A549 (cell line): ENCODE measurements around the gene AADACL4. TPM values are rescaled to one million over a fixed set of nuclear protein-coding genes. Genes with fewer than 3 reads are reported as not detected.

ENCODE experiments used
- ATAC-seq, 2 experiments: fragments of 200-7000 bp in 1 of 2; fragments of >200 bp in 1 of 2; cut with Nextera tagmentation in 1 of 2; cut with Tn5 transposase in 1 of 2; 3 replicates each; pipeline versions ENCODE4 v1.8.0 to v1.9.1; 2018 to 2020; ENCODE audit warnings: mild to moderate bottlenecking in 1 of 2, moderate library complexity in 1 of 2
- CTCF ChIA-PET: fragments of 300-600 bp; sonication (Branson Sonifier 250); formaldehyde crosslinking; extraction: SDS; loops from one replicate; lab custom pipeline; 2021; ENCODE audit warnings: antibody characterized with exemption, inconsistent platforms; lab: Yijun Ruan, JAX
- POLR2A ChIA-PET: fragments of 350-600 bp; formaldehyde crosslinking; extraction: SDS; loops from one replicate; lab custom pipeline; 2021; ENCODE audit warnings: antibody characterized with exemption, inconsistent platforms; lab: Yijun Ruan, JAX
- DNase-seq, 2 experiments: peaks; one replicate each; pipeline versions ENCODE4 v3.0.0 to v3.0.0-alpha.2; 2011 to 2016; ENCODE audit warnings: low read depth in 1 of 2, low spot score in 1 of 2
- FAIRE-seq: peaks from 2 replicates; lab custom pipeline; 2011; peaks lifted over from hg19 to GRCh38; lab: Jason Lieb, UNC
- H3K27ac ChIP-seq, 2 experiments: fragments of >200 bp; sonication (Bioruptor Twin); formaldehyde crosslinking; 3 replicates each; pipeline ENCODE4 v1.5.1; 2016 to 2017
- H3K4me1 ChIP-seq: fragments of >200 bp; sonication (Bioruptor Twin); formaldehyde crosslinking; 3 replicates; pipeline ENCODE4 v1.6.1; 2016
- H3K4me2 ChIP-seq: fragments of >200 bp; sonication (Bioruptor Twin); formaldehyde crosslinking; 3 replicates; pipeline ENCODE4 v1.6.1; 2016
- H3K4me3 ChIP-seq: fragments of >200 bp; sonication (Bioruptor Twin); formaldehyde crosslinking; 3 replicates; pipeline ENCODE4 v1.5.1; 2016
- H3K9me3 ChIP-seq: fragments of >200 bp; sonication (Bioruptor Twin); formaldehyde crosslinking; 3 replicates; pipeline ENCODE4 v1.6.1; 2016
- ATOH8 ChIP-seq: fragments of 250-450 bp; sonication (Bioruptor Pico); IDR thresholded peaks from 2 replicates; pipeline ENCODE4 v1.5.0; 2020; ENCODE audit warnings: low read depth, mild to moderate bottlenecking, moderate library complexity
- CBX8 ChIP-seq: fragments of 200-600 bp; sonication (generic); IDR thresholded peaks from 2 replicates; pipeline ENCODE4 v1.6.1; 2016
- CEBPB ChIP-seq, 2 experiments: fragments of >200 bp in 1 of 2; sonication (Bioruptor Twin) in 1 of 2; formaldehyde crosslinking in 1 of 2; IDR thresholded peaks; 2 replicates each; pipeline ENCODE4 v1.6.1; 2012 to 2016
- CHD2 ChIP-seq: fragments of 150-350 bp; IDR thresholded peaks from 2 replicates; pipeline ENCODE4 v1.6.1; 2014; ENCODE audit warnings: low read length; ENCODE audit not compliant: partially characterized antibody
- FOSL2 ChIP-seq, 2 experiments: fragments of 450-650 bp in 1 of 2; fragments of >200 bp in 1 of 2; sonication (Bioruptor Twin) in 1 of 2; formaldehyde crosslinking; IDR thresholded peaks; 2 replicates each; pipeline versions ENCODE4 v1.5.0 to v1.6.1; 2016 to 2020; ENCODE audit warnings: mild to moderate bottlenecking in 1 of 2, moderate library complexity in 1 of 2
- GATA3 ChIP-seq: IDR thresholded peaks from 2 replicates; pipeline ENCODE4 v1.6.1; 2012; ENCODE audit warnings: borderline replicate concordance
- HEYL ChIP-seq: fragments of 250-450 bp; sonication (Bioruptor Pico); IDR thresholded peaks from 2 replicates; pipeline ENCODE4 v1.8.0; 2021; ENCODE audit warnings: mild to moderate bottlenecking, moderate library complexity
- HOXA7 ChIP-seq: fragments of 250-450 bp; sonication (Bioruptor Pico); IDR thresholded peaks from 2 replicates; pipeline ENCODE4 v1.5.0; 2020; ENCODE audit warnings: mild to moderate bottlenecking, moderate library complexity
- JUN ChIP-seq, 2 experiments: fragments of >200 bp; sonication (Bioruptor Twin); formaldehyde crosslinking; IDR thresholded peaks; 2 replicates in 1 of 2; 3 replicates in 1 of 2; pipeline ENCODE4 v1.6.1; 2016 to 2017
- KDM5A ChIP-seq: fragments of 200-600 bp; sonication (generic); IDR thresholded peaks from 2 replicates; pipeline ENCODE4 v1.6.1; 2016; ENCODE audit warnings: antibody characterized with exemption, mild to moderate bottlenecking
- MAFK ChIP-seq: fragments of 450-650 bp; IDR thresholded peaks from 2 replicates; pipeline ENCODE4 v1.6.1; 2014; ENCODE audit not compliant: partially characterized antibody
- MYC ChIP-seq: IDR thresholded peaks from 2 replicates; pipeline ENCODE4 v1.6.1; 2012; ENCODE audit warnings: mild to moderate bottlenecking, inconsistent platforms, low read length, improper control_type of control experiment, borderline replicate concordance
- POLR2A ChIP-seq: IDR thresholded peaks from 2 replicates; pipeline ENCODE4 v1.6.1; 2012; ENCODE audit warnings: mild to moderate bottlenecking, low read length
- REST ChIP-seq: fragments of 200-600 bp; sonication (generic); IDR thresholded peaks from 2 replicates; pipeline ENCODE4 v1.6.1; 2016; ENCODE audit warnings: antibody characterized with exemption, mild to moderate bottlenecking, moderate library complexity
- RNF2 ChIP-seq: fragments of 200-600 bp; sonication (generic); IDR thresholded peaks from 2 replicates; pipeline ENCODE4 v1.6.1; 2016; ENCODE audit warnings: low read depth, mild to moderate bottlenecking, antibody characterized with exemption, moderate library complexity, borderline replicate concordance
- SMC3 ChIP-seq: fragments of >200 bp; sonication (Bioruptor Twin); formaldehyde crosslinking; IDR thresholded peaks from 3 replicates; pipeline ENCODE4 v1.6.1; 2018; ENCODE audit warnings: inconsistent platforms
- TFCP2L1 ChIP-seq: fragments of 250-450 bp; sonication (Bioruptor Pico); IDR thresholded peaks from 2 replicates; pipeline ENCODE4 v1.5.0; 2021; ENCODE audit warnings: mild to moderate bottlenecking
- WGBS: methylation state at CpG from one replicate; pipeline ENCODE4 v1.1.6; 2017; ENCODE audit errors: missing lambda C conversion rate; 5-methylcytosine and 5-hydroxymethylcytosine counted together
- polyA plus RNA-seq, 4 experiments: library from polyadenylated mRNA; depleted of rRNA in 3 of 4; stranded (reverse); fragments of >200 nt; fragmentation: RNase III in 1 of 4; extraction: RNeasy Plus Mini Kit Qiagen cat#74134 plus additional on column Dnase treatment in 1 of 4; gene quantifications; 2 replicates in 3 of 4; 3 replicates in 1 of 4; pipeline ENCODE4 v1.2.3, GENCODE V29; 2011 to 2017
- TF ChIP-seq, protein P1 (sequence below): fragments of >200 bp; sonication (Bioruptor Twin); formaldehyde crosslinking; IDR thresholded peaks from 2 replicates; pipeline ENCODE4 v1.6.1; 2016

Gene AADACL4
- polyA plus RNA-seq, 2 of the 4 experiments (the other 2 are of a cell fraction) = not detected

- no peak for TF ChIP-seq ATOH8 (CRISPR knock-in tag)
- TF ChIP-seq RNF2 = no peak
- TF ChIP-seq, all 56 proteins: peak for 0
Observed at GRCh38 chr1:12678820-12679219, 34.9 kb downstream of the AADACL4 start (continued).

DNA sequence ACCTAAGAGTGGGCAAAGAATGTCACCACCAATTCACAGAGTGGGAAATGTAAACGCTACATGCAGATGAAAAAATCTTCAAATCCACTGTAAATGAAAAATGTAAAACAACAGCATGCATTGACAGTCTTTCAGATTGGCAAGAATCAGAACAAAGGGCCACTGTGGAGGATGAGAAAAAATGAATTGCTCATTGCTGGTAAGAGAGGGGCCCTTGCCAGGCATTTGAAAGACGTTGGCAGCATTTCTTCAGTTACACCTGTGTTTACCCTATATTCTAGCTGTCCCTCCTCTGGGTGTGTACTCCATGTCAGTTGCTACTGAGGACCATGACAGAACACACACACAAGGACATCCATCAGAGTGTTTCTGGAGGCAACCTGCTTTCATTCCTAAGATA is 46.3 kb downstream of the AADACL4 start:
- ATAC-seq (no peak), FAIRE-seq (no peak), DNase-seq (no peak)
- Histone ChIP-seq H3K4me2 (no peak overlapping the region), H3K9me3 (no peaks in the 10 kb centered on the region), H3K27ac (no peak overlapping the region), H3K4me1 (no peaks in the 10 kb centered on the region), H3K4me3 (no peak overlapping the region)
- ChIA-PET POLR2A (no interaction called here), CTCF (no interaction called here)
- TF ChIP-seq GATA3 = no peak
- no peak for TF ChIP-seq POLR2A
- no peak for TF ChIP-seq REST
- TF ChIP-seq, protein P1, sequence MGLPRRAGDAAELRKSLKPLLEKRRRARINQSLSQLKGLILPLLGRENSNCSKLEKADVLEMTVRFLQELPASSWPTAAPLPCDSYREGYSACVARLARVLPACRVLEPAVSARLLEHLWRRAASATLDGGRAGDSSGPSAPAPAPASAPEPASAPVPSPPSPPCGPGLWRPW = no peak
- TF ChIP-seq ATOH8 (CRISPR knock-in tag) = no peak
- no peak for TF ChIP-seq JUN (IDR thresholded peaks at IDR 0.05)
- TF ChIP-seq SMC3 = no peak
- TF ChIP-seq TFCP2L1 (CRISPR knock-in tag) = no peak
- TF ChIP-seq HEYL = no peak
- no peak for TF ChIP-seq FOSL2 (IDR thresholded peaks at IDR 0.05)
- no peak for TF ChIP-seq FOSL2 (CRISPR knock-in tag; IDR thresholded peaks at IDR 0.05)
- TF ChIP-seq MYC = no peak
- 34% methylated on average over 2 of the region's 2 CpGs for WGBS

- TF ChIP-seq CEBPB (IDR thresholded peaks at IDR 0.05) = peak in 1 of 2 experiments; percentile 26; a peak in 1 of 4 replicates
- TF ChIP-seq CBX8 = no peak
- H3K9me3 ChIP-seq = no peaks in the 10 kb centered on the region
- DNase-seq (no peak), FAIRE-seq (no peak), ATAC-seq (no peak)
- WGBS = 39% methylated on average over 10 of the region's 10 CpGs
- no peaks in the 10 kb centered on the region for H3K4me1 ChIP-seq
- POLR2A ChIA-PET = no interaction called here
- CTCF ChIA-PET = no interaction called here
- no peak overlapping the region for H3K4me3 ChIP-seq
- no peak overlapping the region for H3K27ac ChIP-seq
- H3K4me2 ChIP-seq = 0 out of 3 replicates have a peak overlapping the region, but pooled peaks have one; percentile 10
Observed at GRCh38 chr1:12692967-12693782, 49.3 kb downstream of the AADACL4 start.

DNA sequence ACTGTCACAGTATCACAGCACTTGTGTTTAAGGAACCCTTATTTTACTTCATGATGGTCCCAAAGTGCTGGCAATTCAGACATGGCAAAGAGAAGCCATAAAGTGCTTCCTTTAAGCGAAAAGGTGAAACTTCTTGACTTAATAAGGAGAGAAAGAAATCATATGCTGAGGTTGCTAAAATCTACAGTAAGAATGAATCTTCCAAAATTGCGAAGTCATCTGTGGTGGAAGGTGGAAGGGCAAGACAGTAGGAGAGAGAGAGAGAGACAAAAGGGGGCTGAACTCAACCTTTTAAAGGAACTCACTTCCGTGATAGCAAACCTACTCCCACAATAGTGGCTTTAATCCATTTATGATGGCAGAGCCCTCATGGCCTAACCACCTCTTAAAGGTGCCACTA is 52.8 kb downstream of the AADACL4 start:
- no peak for DNase-seq
- ChIA-PET POLR2A (no interaction called here), CTCF (interaction anchor here (0.5 kb wide), 1 partner anchor 79 kb away, joined by 3 read pairs; no protein-coding TSS in a partner anchor)
- H3K4me1 ChIP-seq = no peaks in the 10 kb centered on the region
- WGBS = 48% methylated on average over 3 of the region's 3 CpGs
- no peak overlapping the region for H3K4me3 ChIP-seq
- no peak overlapping the region for H3K4me2 ChIP-seq
- H3K9me3 ChIP-seq = no peaks in the 10 kb centered on the region
- no peak for FAIRE-seq
- TF ChIP-seq MAFK (peak; percentile 42), HOXA7 (CRISPR knock-in tag) (no peak), CHD2 (no peak), KDM5A (no peak)
- TF ChIP-seq, all 56 proteins: peak for 1
- H3K27ac ChIP-seq = no peak overlapping the region
- no peak for ATAC-seq
